D721Med (cell line): Measurements from ENCODE around the gene TUBG2.

Experiments used
- DNase-seq: peaks from one replicate; pipeline ENCODE4 v3.0.0; 2011; ENCODE audit warnings: low spot score; ENCODE audit not compliant: insufficient read length
- FAIRE-seq: peaks from 2 replicates; lab custom pipeline; 2011; peaks lifted over from hg19 to GRCh38; lab: Jason Lieb, UNC
- TF ChIP-seq, protein P1 (sequence below): IDR thresholded peaks from 2 replicates; pipeline ENCODE4 v1.5.1; 2012; ENCODE audit warnings: mild to moderate bottlenecking, control low read depth; ENCODE audit not compliant: insufficient read depth; ENCODE audit errors: missing control alignments

Gene TUBG2

DNA sequence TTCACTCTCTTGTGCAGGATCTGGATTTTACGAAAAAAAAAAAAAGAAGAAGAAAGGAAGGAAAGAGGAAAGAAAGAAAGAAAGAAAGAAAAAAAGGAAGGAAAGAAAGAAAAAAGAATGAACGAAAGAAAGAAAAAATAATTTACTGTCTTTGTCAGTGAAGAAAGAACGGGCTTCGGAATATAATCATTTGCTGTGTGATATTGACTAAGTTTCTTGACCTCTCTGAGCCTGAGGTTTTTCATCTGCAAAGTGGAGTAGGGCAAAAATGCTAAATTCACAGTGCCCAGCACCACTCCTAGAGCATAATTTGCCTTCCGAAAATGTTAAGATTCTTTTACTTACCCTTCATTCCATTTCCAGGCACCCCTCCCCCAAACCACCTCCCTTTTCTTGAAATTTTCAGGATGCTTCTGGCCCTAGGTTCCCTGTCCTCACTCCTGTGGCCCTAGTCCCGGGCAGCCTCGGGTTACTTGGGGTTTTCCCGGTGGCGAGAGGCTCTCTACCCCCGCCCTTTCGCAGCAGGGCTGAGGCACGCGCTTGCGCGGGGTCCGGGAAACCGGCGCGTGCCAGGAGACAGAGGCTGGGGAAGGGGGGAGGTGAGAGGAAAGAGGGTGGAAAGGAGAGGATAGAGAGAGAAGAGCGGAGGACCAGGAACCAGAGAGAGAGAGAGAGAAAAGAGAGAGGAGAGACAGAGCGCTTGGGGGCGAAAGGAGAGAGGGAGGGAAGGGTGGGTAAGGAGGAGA, 23.1 kb downstream of the TUBG2 start, which contains the start of gene CNTNAP1:
TSS of gene CNTNAP1 (plus strand) at position 556 of the 746 bp plus-strand sequence. CDS start 299 bp downstream, outside the sequence.
- DNase-seq (peak; percentile 90), FAIRE-seq (no peak)
- TF ChIP-seq, protein P1, sequence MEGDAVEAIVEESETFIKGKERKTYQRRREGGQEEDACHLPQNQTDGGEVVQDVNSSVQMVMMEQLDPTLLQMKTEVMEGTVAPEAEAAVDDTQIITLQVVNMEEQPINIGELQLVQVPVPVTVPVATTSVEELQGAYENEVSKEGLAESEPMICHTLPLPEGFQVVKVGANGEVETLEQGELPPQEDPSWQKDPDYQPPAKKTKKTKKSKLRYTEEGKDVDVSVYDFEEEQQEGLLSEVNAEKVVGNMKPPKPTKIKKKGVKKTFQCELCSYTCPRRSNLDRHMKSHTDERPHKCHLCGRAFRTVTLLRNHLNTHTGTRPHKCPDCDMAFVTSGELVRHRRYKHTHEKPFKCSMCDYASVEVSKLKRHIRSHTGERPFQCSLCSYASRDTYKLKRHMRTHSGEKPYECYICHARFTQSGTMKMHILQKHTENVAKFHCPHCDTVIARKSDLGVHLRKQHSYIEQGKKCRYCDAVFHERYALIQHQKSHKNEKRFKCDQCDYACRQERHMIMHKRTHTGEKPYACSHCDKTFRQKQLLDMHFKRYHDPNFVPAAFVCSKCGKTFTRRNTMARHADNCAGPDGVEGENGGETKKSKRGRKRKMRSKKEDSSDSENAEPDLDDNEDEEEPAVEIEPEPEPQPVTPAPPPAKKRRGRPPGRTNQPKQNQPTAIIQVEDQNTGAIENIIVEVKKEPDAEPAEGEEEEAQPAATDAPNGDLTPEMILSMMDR, result no peak

DNA sequence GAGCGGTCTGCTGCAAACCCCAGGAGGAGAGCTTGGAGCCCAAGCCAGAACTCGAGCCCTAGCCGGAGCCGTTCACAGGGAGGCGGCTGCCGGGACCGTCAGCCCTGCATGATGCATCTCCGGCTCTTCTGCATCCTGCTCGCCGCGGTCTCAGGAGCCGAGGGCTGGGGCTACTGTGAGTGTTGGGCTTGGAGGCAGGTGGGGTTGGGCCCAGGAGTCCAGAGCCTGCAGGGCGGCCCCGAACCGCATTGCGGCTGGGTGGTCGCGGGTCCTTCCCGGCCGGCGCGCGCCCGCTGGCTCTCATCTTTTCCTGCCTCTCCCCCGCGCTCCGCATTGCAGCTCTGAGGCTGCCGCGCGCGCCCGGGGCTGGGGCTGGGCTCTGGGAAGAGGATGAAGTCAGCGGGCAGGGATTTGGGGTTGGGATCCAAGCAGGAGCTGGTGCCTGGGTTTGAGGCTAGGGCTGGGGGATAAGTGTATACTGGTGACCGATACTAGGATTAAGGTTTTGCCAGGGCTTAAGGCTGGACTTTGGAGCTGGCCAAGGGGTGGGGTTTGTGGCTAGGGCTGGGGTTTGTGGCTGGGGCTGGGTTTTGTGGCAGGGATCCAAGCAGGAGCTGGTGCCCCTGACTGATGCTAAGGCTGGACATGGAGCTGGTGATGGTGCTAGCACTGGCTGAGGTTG, 23.8 kb downstream of the TUBG2 start:
- TF ChIP-seq, protein P1, result no peak
- DNase-seq (peak; percentile 69), FAIRE-seq (no peak)

DNA sequence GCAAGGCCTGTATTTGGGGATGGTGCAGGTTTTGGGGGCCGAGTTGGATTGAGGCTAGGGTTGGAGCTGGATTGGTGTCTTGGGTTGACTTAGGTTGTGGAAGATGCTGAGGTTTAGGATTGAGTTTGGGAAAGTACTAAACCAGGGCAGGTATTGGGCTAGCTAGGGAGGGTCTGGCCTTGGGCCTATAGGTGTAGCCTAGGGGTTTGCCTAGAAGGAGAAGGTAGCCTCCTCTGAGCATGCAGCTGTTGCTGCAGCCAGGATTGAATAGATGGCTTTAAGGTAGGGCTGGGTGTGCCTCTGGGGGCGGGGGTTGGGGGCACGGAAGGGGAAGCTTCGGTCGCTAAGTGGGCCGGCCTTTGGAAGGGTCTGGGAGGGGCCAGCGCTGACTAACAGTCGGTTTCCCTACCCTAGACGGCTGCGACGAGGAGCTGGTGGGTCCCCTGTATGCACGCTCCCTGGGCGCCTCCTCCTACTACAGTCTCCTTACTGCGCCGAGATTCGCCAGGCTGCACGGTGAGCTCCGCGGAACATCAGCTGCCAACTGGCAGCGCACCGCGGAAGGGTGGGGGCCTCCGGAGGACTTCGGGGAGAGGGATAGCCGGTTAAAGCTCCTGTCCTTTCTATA, 24.4 kb downstream of the TUBG2 start:
- no peak for DNase-seq
- TF ChIP-seq, protein P1, result no peak
- no peak for FAIRE-seq

DNA sequence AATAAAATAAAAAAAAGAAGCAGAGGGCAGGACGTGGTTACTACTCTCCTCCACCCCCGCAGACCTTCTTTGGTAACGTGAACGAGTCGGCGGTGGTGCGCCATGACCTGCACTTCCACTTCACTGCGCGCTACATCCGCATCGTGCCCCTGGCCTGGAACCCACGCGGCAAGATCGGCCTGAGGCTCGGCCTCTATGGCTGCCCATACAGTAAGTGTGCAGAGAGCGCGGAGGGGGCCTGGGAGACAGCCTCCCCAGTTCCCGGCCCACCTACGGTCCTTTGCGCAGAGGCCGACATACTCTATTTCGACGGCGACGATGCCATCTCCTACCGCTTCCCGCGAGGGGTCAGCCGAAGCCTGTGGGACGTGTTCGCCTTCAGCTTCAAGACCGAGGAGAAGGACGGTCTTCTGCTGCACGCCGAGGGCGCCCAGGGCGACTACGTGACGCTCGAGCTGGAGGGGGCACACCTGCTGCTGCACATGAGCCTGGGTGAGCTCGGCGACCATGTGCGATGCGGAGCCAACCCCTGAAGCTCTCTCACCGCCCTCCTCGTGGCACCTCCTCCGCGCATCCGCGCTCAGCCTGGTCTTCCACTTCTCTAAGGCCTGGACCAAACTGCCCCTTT, 26.0 kb downstream of the TUBG2 start:
- no peak for FAIRE-seq
- DNase-seq, result no peak
- TF ChIP-seq, protein P1, result no peak

DNA sequence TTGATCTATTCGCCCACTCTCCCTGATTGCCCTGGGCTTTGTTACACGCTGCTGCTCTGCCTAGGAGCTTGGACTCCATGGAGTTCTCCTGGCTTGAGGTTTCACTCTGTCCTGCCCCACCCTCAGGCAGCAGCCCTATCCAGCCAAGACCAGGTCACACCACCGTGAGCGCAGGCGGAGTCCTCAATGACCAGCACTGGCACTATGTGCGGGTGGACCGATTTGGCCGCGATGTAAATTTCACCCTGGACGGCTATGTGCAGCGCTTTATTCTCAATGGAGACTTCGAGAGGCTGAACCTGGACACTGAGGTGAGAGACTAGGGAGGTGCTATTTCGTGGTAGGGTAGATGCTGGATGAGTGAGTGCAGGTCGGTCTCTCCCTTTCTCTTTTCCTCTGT, 26.7 kb downstream of the TUBG2 start:
- no peak for FAIRE-seq
- TF ChIP-seq, protein P1, result no peak
- DNase-seq, result no peak

DNA sequence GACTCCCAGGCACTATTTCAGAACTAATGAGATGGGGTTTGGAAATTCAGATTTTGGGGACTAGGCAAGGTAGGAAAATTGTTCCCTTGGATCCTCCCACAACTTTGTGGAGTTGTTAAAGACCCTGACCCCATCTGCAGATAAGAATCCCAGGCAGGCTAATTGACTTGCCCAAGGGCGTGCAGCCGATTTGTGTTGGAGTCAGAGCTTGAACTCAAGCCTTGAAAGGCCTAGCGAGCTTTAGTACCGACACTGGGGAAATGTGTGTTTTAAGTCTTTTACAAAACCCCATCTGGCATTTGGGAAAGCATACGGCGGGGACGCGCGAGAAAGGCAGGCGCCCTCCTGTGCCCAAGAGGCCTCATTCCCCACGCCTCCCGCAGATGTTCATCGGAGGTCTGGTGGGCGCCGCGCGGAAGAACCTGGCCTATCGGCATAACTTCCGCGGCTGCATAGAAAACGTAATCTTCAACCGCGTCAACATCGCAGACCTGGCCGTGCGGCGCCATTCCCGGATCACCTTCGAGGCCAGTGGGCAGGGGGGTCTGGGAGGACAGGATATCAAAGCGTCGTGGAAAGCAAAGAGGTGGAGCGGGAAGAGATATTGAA, 27.5 kb downstream of the TUBG2 start:
- no peak for FAIRE-seq
- TF ChIP-seq, protein P1, result no peak
- DNase-seq, result no peak
